Liver (tissue), 2 donors: ENCODE data around the gene KCNJ18.
"Not testable (repeated sequence)": the region's sequence is repeated elsewhere in the genome, so short reads cannot be mapped to it uniquely, and the experiment has no call there.

ENCODE experiments used
- RAD21 ChIP-seq, 2 donors: IDR thresholded peaks; 2 replicates each; pipeline ENCODE4 v1.6.1; 2016; ENCODE audit warnings: antibody characterized with exemption in 2 of 2, mild to moderate bottlenecking in 2 of 2
- REST ChIP-seq: IDR thresholded peaks from 2 replicates; pipeline ENCODE4 v1.6.1; 2016; ENCODE audit warnings: antibody characterized with exemption, mild to moderate bottlenecking
- RXRA ChIP-seq, 2 donors: IDR thresholded peaks; 2 replicates each; pipeline ENCODE4 v1.6.1; 2017 to 2018; ENCODE audit warnings: antibody characterized with exemption in 2 of 2, mild to moderate bottlenecking in 1 of 2
- donor health status: healthy.

- not testable (repeated sequence) for TF ChIP-seq RXRA (IDR thresholded peaks at IDR 0.05); REST; RAD21 (IDR thresholded peaks at IDR 0.05)
Observed at GRCh38 chr17:21707131-21707530, 14.8 kb downstream of the KCNJ18 start.
